IPS DF 19.7 (cell line): ENCODE measurements around the gene EN1.

ENCODE experiments used
- DNase-seq: peaks from one replicate; pipeline ENCODE4 v3.0.0-alpha.2; 2013; ENCODE audit warnings: low read depth, low spot score

The EN1 gene

GRCh38 chr2:118846953-118847761, at the start of gene EN1:
EN1 (minus strand) TSS chr2:118847648; CDS start chr2:118847167, 481 bp downstream.
- no peak for DNase-seq

GRCh38 chr2:118893100-118893499, 45.7 kb upstream of the EN1 start:
- no peak for DNase-seq

- no peak for DNase-seq
These were observed 42.5 kb upstream of the EN1 start for GRCh38 chr2:118889995-118890394.

GRCh38 chr2:118883792-118884191, 36.3 kb upstream of the EN1 start:
- DNase-seq, result no peak

GRCh38 chr2:118882693-118883336, 35.4 kb upstream of the EN1 start:
- DNase-seq, result no peak

GRCh38 chr2:118881490-118882129, 34.2 kb upstream of the EN1 start:
- DNase-seq, result peak; percentile 45

- DNase-seq, result no peak
These were observed 33.1 kb upstream of the EN1 start for GRCh38 chr2:118880501-118880900.

GRCh38 chr2:118878531-118879149, 31.2 kb upstream of the EN1 start:
- no peak for DNase-seq

- DNase-seq, result no peak
These were observed 27.9 kb upstream of the EN1 start for GRCh38 chr2:118875318-118875717.

GRCh38 chr2:118874324-118874723, 26.9 kb upstream of the EN1 start:
- no peak for DNase-seq

- no peak for DNase-seq
These were observed 17.7 kb upstream of the EN1 start for GRCh38 chr2:118865106-118865505.

GRCh38 chr2:118864207-118864606, 16.8 kb upstream of the EN1 start:
- no peak for DNase-seq

GRCh38 chr2:118861731-118862130, 14.3 kb upstream of the EN1 start:
- no peak for DNase-seq

- DNase-seq, result no peak
These were observed 13.8 kb upstream of the EN1 start for GRCh38 chr2:118861242-118861641.

GRCh38 chr2:118860506-118860905, 13.1 kb upstream of the EN1 start:
- DNase-seq, result no peak

- DNase-seq, result no peak
These were observed 11.8 kb upstream of the EN1 start for GRCh38 chr2:118859157-118859770.

- no peak for DNase-seq
These were observed 11.2 kb upstream of the EN1 start for GRCh38 chr2:118858485-118859156.

- DNase-seq, result no peak
These were observed 10.4 kb upstream of the EN1 start for GRCh38 chr2:118857677-118858484.

GRCh38 chr2:118856978-118857676, 9.7 kb upstream of the EN1 start:
- DNase-seq, result no peak
